DND-41 (cell line): ENCODE data around the gene ELAC2.

ENCODE experiments used
- CTCF ChIP-seq: IDR thresholded peaks from 2 replicates; pipeline ENCODE4 v1.5.1; 2012; ENCODE audit warnings: borderline replicate concordance, low read length, moderate library complexity, mild to moderate bottlenecking; ENCODE audit not compliant: poor library complexity, severe bottlenecking; ENCODE audit errors: extremely low read depth
- EZH2 ChIP-seq: IDR thresholded peaks from 3 replicates; pipeline ENCODE4 v1.6.1; 2012; ENCODE audit warnings: borderline replicate concordance, low read depth, mild to moderate bottlenecking, moderate library complexity, low read length, inconsistent platforms; ENCODE audit not compliant: severe bottlenecking

GRCh38 chr17:13036751-13037150 is 18.9 kb upstream of the ELAC2 start:
- TF ChIP-seq CTCF (no peak), EZH2 (no peak)
